Measurements from ENCODE around the gene CDH22.

Gene CDH22

GRCh38 chr20:46128310-46129151, 179.8 kb downstream of the CDH22 start:
- no peaks in the 10 kb centered on the region for H3K4me1 ChIP-seq (ENCODE audit: control insufficient read depth, low read depth, low read length)
- H2BK120ac ChIP-seq (ENCODE audit: low read depth, low read length): no peak overlapping the region
- H3K27ac ChIP-seq (ENCODE audit: low read depth, low read length): no peak overlapping the region
- no peaks in the 10 kb centered on the region for H3K79me1 ChIP-seq (ENCODE audit: low read length)
- no peak overlapping the region for H3K56ac ChIP-seq (ENCODE audit: low read length)
- H3K36me3 ChIP-seq (ENCODE audit: control insufficient read depth, insufficient read depth, low read length): no peaks in the 10 kb centered on the region
- no peak overlapping the region for H4K8ac ChIP-seq (ENCODE audit: low read depth, low read length)
- no peak overlapping the region for H3K4me2 ChIP-seq (ENCODE audit: low read length)
- no peak overlapping the region for H2AK5ac ChIP-seq (ENCODE audit: low read length)
- DNase-seq: peak; percentile 43
- no CpG with 5 or more reads among the region's 16 CpGs for WGBS (ENCODE audit: extremely low coverage, insufficient coverage, low lambda C conversion rate)
- no peak overlapping the region for H3K4ac ChIP-seq (ENCODE audit: low read depth, low read length)
- no peak overlapping the region for H2BK15ac ChIP-seq (replicated peaks; ENCODE audit: low read depth)
- no peaks in the 10 kb centered on the region for H3K27me3 ChIP-seq (ENCODE audit: insufficient read depth, low read length, poor library complexity)
- no peak overlapping the region for H3K23ac ChIP-seq (ENCODE audit: low read length)
- no peak overlapping the region for H3K4me3 ChIP-seq (ENCODE audit: low read length)
- no peak overlapping the region for H3K18ac ChIP-seq (ENCODE audit: low read length)
- no peak overlapping the region for H2BK5ac ChIP-seq (ENCODE audit: low read length)
- H4K5ac ChIP-seq (ENCODE audit: low read length): no peak overlapping the region
- H3K9ac ChIP-seq (ENCODE audit: low read length): no peak overlapping the region
- H3K79me2 ChIP-seq (ENCODE audit: control insufficient read depth, insufficient read depth, low read length): no peaks in the 10 kb centered on the region

- H3K23ac ChIP-seq (ENCODE audit: low read length): no peak overlapping the region
- H3K4me2 ChIP-seq (ENCODE audit: low read length): no peak overlapping the region
- WGBS (ENCODE audit: extremely low coverage, insufficient coverage, low lambda C conversion rate): no CpG with 5 or more reads among the region's 11 CpGs
- H3K36me3 ChIP-seq (ENCODE audit: control insufficient read depth, insufficient read depth, low read length): no peaks in the 10 kb centered on the region
- no peak overlapping the region for H3K4ac ChIP-seq (ENCODE audit: low read depth, low read length)
- H3K27ac ChIP-seq (ENCODE audit: low read depth, low read length): no peak overlapping the region
- no peak overlapping the region for H3K9ac ChIP-seq (ENCODE audit: low read length)
- H3K4me1 ChIP-seq (ENCODE audit: control insufficient read depth, low read depth, low read length): no peaks in the 10 kb centered on the region
- H2AK5ac ChIP-seq (ENCODE audit: low read length): no peak overlapping the region
- H3K79me2 ChIP-seq (ENCODE audit: control insufficient read depth, insufficient read depth, low read length): no peaks in the 10 kb centered on the region
- H3K79me1 ChIP-seq (ENCODE audit: low read length): no peaks in the 10 kb centered on the region
- no peak overlapping the region for H2BK15ac ChIP-seq (replicated peaks; ENCODE audit: low read depth)
- H2BK5ac ChIP-seq (ENCODE audit: low read length): no peak overlapping the region
- no peak overlapping the region for H4K8ac ChIP-seq (ENCODE audit: low read depth, low read length)
- no peak overlapping the region for H3K56ac ChIP-seq (ENCODE audit: low read length)
- DNase-seq: no peak
- no peak overlapping the region for H4K5ac ChIP-seq (ENCODE audit: low read length)
- H2BK120ac ChIP-seq (ENCODE audit: low read depth, low read length): no peak overlapping the region
- no peak overlapping the region for H3K18ac ChIP-seq (ENCODE audit: low read length)
- no peaks in the 10 kb centered on the region for H3K27me3 ChIP-seq (ENCODE audit: insufficient read depth, low read length, poor library complexity)
- no peak overlapping the region for H3K4me3 ChIP-seq (ENCODE audit: low read length)
Measured at GRCh38 chr20:46127396-46128010, 180.8 kb downstream of the CDH22 start.

- no peak overlapping the region for H3K56ac ChIP-seq (ENCODE audit: low read length)
- H3K4me3 ChIP-seq (ENCODE audit: low read length): no peak overlapping the region
- no peak overlapping the region for H3K9ac ChIP-seq (ENCODE audit: low read length)
- H2BK15ac ChIP-seq (replicated peaks; ENCODE audit: low read depth): no peak overlapping the region
- no peaks in the 10 kb centered on the region for H3K36me3 ChIP-seq (ENCODE audit: control insufficient read depth, insufficient read depth, low read length)
- H3K27ac ChIP-seq (ENCODE audit: low read depth, low read length): no peak overlapping the region
- H3K23ac ChIP-seq (ENCODE audit: low read length): no peak overlapping the region
- H3K4me1 ChIP-seq (ENCODE audit: control insufficient read depth, low read depth, low read length): no peaks in the 10 kb centered on the region
- no peaks in the 10 kb centered on the region for H3K27me3 ChIP-seq (ENCODE audit: insufficient read depth, low read length, poor library complexity)
- no peak overlapping the region for H4K8ac ChIP-seq (ENCODE audit: low read depth, low read length)
- DNase-seq: no peak
- H3K4ac ChIP-seq (ENCODE audit: low read depth, low read length): no peak overlapping the region
- no peak overlapping the region for H2BK120ac ChIP-seq (ENCODE audit: low read depth, low read length)
- H4K5ac ChIP-seq (ENCODE audit: low read length): no peak overlapping the region
- H2BK5ac ChIP-seq (ENCODE audit: low read length): no peak overlapping the region
- no peaks in the 10 kb centered on the region for H3K79me1 ChIP-seq (ENCODE audit: low read length)
- WGBS (ENCODE audit: extremely low coverage, insufficient coverage, low lambda C conversion rate): no CpG with 5 or more reads among the region's 5 CpGs
- H3K79me2 ChIP-seq (ENCODE audit: control insufficient read depth, insufficient read depth, low read length): no peaks in the 10 kb centered on the region
- H3K18ac ChIP-seq (ENCODE audit: low read length): no peak overlapping the region
- no peak overlapping the region for H3K4me2 ChIP-seq (ENCODE audit: low read length)
- no peak overlapping the region for H2AK5ac ChIP-seq (ENCODE audit: low read length)
Measured at GRCh38 chr20:46126440-46127056, 181.8 kb downstream of the CDH22 start.
